Measurements from ENCODE around the gene FAM110C.
"Not testable (repeated sequence)": the region's sequence is repeated elsewhere in the genome, so short reads cannot be mapped to it uniquely, and the experiment has no call there.

The FAM110C gene

DNA sequence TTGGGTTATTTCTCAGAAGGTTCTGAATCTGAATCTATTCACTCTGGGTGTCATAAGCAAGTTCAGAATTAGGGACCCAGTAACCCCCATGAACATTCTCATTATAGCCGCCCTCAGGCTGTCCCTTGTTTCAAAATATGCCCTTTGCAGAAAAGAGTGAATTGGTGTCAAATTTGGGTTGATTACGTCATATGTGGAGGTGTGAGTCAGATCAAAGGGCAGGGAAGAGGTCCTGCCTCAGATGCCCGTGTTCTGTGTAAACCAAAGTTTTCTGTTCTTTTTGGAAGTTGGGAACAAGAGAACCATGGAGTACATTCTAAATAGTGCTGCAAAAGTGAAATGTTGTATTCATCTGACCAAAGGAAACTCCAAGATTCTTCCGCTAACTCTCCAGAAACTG is 5.8 kb downstream of the FAM110C start:
- no peak for DNase-seq

DNA sequence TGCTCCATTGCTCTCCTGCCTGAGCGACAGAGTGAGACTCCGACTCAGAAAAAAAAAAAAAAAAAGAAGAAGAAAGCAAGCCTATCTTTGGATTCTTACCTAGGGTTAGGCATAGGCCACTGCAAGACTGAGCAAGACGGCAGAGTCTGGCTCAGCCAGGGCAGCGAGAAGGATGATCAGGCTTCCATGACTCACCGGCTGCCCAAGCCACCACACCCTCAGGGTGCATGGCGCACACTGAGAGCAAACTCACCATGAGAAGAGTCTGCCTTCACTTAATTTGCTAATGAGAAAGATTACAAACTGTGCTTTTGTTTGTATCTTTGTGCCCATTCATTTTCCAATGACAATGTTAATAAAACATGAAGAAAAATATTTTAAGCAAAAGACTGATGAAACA is 8.2 kb downstream of the FAM110C start:
- DNase-seq, result no peak

DNA sequence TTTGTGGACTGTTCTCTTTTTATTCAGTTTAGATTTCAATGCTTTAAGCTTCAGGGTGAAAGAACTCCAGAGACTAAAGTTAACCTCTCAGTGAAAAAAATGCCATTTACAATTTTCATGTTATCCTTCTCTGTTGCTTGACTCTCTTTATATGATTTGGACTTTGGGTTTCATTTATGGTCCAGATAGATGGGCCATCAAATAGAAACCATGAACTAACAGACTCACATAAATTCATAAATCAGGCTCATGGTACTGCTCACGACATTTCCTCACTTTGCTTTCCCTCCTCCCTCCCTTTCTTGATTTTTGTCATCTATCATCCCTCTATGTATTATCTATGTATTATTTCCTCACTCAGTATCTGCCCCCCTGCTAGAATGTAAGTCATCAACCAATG is 10.0 kb downstream of the FAM110C start:
- no peak for DNase-seq

DNA sequence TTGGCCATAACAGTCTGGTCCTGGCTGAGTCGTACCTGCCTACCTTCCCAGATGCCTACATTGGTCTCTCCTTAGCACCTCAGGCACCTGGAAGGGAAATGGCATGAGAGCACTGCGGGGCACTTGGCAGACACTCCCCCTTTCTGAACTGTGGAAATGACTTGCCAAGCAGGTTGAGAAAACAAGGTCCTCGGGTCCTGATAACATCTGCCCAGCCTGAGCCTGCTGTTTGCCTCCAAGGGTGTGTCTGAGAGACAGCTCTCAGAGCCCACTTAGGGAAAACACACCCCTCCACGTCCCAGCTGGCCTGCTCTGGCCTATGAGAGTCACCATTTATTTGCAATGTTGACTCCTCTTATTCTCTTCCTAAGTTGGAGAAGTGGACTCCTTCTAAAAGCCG is 10.5 kb downstream of the FAM110C start:
- DNase-seq, result no peak

DNA sequence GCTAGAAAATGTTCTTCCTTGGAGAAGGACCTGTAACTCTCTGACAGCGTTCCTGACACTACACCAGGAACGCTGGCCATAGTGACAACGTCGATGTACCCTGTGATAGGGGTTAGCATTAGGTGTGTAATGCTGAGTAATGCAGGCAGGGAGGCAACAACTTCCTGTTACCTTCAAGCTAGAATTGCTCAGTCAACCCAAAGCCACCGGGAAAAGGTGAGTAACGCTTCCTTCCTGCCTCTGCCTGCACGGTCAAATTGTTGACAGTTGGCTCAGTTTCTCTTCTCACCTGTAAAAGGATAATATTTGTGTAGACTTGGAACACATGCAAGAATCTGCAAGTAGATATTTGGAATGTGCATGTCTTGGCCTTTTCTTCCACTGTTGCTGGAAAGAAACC is 12.7 kb downstream of the FAM110C start:
- no peak for DNase-seq

DNA sequence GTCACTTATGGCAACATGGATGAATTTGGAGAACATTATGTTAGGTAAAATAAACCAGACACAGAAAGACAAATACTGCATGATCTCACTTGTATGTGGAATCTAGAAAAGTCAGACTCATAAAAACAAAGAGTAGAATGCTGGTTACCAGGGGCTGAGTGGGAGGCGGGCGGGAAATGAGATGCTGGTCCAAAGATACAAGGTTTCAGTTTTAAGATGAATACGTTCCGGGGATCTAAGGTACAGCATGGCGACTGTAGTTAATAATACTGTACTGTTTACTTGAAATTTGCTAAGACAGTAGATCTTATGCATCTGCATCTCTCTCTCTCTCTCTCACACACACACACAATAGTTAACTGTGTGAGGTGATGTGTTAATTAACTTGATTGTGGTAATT is 14.2 kb downstream of the FAM110C start:
- no peak for DNase-seq

DNA sequence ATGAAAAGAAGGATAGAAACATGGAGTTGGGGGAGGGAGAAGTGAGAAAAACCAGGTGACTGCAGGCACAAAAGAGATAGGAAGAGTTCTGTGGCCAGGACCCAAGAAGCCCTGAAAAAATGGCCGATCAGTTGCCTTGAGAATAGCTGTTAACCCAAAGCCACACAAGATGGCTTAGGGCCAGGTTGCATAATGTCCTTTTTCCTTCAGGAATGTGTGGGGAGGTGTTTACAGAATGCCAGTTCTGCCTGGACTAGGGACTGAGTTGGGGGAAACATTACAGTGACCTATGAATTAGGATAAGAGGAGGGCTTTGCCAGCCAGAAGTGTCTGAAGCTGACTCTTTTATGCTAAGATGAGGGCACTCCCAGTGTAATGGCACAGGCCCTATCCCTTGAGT is 17.1 kb downstream of the FAM110C start:
- no peak for DNase-seq

DNA sequence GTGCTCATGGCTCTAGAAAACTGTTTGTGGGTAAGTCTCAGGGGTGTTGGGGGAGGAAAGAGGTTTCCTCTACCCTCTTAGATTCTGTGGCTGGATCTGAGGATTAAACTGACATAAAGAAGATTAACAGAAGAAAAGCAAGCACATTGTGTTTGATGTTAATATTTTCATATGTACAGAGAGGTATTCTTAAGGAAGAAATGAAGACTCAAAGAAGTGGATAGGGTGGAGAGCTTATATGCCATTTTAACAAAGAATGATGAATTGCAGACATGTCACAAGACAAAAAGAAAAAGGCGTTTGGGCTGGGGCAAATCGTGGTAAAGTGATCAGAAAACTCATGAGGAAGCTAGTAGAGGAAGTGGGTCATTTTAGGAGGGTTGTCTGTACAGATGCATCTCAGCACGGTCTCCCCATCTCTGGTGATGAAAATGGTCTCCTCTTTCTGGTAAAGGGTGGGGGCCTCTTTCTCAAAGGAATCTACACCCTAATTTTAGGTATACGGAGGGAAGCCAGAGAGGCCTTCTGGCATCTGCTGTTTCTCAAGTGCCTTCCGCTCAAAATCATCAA is 17.8 kb downstream of the FAM110C start:
- DNase-seq, result no peak

DNA sequence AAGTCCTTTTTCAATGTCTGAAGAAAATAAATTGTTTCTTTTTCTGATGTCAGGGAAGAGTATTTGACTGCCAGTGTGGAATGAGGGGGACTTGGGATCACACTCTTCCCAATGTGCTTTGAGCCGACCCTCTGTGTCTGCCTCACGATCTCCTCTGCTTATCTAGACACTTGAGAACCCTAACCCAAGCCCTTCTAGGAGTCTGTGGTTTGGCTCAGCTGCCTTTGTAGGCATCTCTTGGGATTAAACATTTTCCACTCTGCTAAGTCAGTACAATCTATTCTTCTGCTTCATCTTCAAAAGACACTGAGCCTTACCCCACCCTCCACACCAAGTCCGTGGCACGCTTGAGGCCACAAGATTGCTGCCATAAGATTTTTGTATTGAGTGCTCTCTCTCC is 19.4 kb downstream of the FAM110C start:
- no peak for DNase-seq

DNA sequence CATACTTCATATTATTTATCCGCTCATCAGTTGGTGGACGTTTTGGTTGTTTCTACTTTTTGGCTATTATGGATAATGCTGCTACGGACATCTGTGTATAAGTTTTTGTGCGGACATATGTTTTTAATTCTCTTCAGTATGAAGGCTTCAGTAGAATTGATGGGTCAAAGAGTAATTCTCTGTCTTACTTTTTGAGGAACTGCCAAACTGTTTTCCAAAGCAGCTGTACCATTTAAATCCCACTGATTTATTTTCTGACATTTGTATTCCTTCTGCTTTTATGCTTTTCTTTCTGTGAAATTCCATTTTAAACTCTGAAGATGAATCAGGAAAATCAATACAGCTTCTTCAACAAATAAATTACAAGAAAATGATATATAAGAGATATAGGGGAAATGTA is 20.8 kb downstream of the FAM110C start:
- no peak for DNase-seq

DNA sequence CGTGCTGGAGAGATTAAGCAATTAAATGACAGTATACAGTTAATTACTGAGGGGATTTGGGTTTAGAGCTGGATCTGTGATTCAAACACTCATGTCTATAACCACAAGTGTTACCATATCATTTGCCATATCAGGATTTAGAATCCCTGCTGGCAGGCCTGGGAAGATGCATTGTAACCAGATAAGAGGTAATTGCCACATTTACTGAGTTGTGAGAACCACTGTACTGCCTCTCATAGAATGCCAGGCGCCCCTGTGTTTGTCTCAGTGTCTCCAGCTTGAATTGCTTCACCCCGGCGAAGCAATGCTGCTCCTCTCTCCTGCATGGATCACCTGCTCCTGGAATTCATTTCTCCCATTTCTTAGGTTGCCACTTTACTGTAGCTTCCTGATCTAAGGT is 21.7 kb downstream of the FAM110C start:
- not testable (repeated sequence) for DNase-seq

DNA sequence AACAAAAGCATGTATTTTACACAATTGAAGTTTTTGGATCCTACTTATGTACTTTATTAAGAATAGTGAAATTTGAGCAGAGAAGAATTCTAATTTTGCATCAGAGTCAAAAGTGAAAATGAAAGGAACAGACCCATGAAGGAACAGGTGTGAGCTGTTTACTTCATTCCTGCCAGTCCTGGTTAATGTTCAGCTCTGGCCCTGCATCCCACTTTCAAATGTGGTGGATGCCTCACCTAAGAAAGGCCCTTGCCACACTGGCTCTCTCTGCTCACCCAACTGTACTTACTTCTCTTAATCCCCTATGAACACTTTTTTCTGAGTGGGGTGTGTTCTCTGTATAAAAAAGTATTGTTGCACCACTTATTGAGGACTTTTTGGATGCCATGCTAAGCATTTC is 22.2 kb downstream of the FAM110C start:
- DNase-seq, result no peak

DNA sequence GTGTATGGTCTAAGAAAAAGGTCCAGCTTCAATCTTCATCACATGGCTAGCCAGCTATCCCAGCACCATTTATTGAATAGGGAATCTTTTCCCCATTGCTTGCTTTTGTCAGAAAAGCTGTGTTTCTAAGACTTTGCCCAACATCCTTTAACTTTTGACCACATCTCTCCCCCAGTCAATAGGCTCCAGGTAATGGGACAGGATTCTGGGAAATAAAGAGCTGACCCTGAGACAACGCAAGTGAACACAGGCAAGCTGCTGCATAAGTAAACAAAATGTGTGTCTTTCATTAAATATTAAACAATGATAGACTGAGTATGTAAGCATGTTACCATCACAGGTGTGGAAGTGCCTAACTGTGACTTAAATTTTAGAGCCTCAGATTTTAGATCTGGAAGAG is 23.0 kb downstream of the FAM110C start:
- DNase-seq, result no peak

DNA sequence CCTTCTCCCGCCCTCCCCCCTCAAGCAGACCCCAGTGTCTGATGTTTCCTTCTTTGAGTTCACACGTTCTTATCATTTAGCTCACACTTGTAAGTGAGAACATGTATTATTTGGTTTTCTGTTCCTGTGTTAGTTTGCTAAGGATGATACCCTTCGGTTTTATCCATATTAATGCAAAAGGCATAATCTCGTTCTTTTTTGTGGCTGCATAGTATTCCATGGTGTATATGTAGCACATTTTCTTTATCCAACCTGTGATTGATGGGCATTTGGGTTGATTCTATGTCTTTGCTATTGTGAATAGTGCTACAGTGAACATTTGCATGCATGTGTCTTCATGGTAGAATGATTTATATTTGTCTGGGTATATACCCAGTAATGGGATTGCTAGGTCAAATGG is 24.1 kb downstream of the FAM110C start:
- DNase-seq, result not testable (repeated sequence)

DNA sequence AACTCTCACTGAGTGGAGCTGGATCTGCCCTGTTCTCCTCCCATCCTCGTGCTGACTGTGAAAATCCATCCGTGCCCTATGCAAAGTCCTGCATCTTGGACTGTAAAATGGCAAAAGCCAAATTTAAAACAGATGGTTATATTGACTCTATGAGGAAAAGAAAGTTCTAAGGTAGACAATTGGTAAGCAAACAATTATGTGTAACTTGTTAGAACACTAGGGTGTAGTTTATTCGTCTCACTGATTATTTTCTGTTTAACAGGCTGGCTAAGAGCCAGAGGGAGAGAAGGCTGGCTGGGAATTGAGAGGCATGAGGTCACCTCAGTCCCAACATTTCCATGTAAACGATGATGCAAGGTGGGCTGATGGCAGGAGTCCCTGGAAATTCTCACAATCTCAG is 26.0 kb downstream of the FAM110C start:
- DNase-seq, result not testable (repeated sequence)

DNA sequence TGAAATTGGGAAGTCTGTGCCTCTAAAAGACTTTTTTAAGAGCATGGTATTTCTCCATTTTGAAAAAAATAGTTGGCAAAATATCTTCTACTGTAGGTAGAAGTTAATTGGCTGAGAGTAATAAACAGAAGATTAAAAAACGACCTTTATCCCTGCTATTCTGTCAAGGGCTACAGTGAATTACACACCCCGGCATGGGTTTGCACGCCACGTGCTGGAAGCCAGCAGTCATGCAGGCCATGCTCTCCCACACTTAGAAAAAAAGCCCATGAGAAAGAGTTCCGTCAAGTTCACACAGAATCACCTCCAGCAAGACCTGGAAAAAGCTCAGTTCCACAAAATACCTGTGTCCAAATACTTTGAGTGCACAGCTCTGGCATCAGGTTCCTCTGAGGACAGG is 26.8 kb downstream of the FAM110C start:
- no peak for DNase-seq

DNA sequence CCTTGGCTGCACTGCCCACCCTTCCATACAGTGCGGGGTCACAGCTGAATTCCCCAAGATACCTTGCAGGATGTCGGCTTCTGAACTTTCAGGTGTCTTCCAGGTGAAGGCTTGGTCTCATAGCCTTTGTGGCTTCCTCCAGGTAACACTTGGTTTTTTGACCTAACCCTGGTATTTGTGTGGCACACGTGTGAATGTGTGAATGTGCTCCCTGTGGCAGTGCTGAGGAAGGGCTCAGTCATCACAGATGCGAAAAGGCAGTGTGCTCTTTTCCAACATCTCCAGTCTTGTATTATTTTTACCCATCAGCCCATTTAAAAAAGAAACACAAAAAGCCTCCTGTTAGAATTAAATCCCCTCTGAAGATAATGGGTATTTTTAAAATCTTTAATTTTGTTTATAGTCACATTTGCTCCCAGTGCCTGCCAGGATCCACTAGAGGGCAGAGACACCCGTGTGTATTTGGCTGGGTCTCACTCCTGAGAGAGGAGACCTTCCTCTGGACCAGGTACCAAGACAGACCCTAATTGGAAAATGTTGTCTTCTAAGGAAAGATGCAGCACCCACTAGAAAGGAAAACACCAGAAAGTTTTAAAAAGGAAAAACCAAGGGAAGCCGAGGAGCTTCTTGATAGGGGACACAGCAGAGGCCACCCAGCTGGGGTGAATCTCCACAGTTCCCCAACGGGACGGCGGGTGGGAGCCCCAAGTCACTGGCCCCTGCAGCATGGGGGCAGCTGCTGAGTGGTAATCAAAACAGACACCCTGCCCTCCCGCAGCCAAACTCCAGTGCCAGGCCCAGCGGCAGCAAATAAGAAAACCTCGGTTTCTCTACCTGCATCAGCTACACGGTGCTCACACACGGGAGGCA is 27.7 kb downstream of the FAM110C start:
- no peak for DNase-seq

DNA sequence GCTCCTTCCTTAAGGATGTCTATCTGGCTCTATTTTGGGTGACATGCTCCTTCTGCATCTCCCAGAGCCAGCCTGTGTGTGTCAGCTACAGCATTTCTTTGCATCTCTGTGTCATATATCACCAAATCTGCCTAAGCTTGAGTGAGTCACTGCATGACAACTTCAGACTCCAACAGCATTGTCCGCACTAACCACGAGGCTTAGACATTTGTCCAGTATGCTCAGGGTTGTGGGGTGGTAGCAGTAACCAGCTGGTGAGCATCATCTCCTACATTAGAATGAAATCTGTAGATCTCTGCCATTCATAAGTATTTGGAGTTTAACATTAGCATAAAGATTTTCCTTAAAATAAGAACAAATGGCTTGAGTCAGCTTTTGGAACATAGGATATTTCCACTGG is 30.4 kb downstream of the FAM110C start:
- DNase-seq, result not testable (repeated sequence)

DNA sequence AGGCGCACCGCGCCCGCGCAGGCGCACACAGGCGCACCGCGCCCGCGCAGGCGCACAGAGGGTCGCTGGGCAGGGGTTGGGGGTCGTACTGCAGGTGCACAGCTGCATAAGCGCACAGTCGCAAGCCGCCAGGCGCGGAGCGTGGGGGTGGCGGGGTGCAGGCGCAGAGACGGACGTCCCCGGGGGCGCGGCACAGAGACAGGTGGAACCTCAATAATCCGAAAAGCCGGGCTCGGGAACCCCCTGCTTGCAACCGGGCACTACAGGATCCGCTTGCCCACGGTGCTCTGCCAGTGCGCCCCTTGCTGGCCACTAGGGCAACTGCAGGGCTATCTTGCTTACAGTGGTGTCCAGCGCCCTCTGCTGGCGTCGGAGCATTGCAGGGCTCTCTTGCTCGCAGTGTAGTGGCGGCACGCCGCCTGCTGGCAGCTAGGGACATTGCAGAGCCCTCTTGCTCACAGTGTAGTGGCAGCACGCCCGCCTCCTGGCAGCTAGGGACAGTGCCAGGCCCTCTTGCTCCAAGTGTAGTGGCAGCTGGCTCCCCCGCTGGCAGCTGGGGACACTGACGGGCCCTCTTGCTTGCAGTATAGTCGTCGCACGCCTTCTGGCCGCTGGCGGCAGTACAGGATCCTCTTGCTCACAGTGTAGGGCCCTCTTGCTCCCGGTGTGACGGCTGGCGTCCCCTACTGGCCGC is 34.9 kb downstream of the FAM110C start:
- DNase-seq, result no peak

DNA sequence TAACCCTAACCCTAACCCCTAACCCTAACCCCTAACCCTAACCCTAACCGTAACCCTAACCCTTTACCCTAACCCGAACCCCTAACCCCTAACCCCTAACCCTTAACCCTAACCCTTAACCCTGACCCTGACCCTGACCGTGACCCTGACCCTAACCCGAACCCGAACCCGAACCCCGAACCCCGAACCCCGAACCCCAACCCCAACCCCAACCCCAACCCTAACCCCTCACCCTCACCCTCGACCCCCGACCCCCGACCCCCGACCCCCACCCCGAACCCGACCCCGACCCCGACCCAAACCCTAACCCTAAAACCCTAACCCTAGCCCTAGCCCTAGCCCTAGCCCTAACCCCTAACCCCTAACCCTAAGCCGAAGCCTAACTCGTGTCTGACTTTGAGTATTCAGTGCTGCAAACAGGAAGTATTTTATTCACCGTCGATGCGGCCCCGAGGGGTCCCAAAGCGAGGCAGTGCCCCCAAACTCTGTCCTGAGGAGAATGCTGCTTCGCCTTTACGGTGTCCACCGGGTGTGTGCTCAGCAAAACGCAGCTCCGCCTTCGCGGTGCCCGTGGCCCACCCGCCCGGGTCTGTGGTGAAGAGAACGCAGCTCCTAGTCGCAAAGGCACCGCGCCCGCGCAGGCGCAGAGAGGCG is 36.0 kb downstream of the FAM110C start:
- DNase-seq, result no peak

Data from NCI-H2227 treated with DMSO at 0.1 percent for 48 hours (cell line).